ENCODE results near the gene TTC8.
A peak's percentile ranks its signal among the peaks of the same experiment; 100 is the strongest.
"Not testable (repeated sequence)": the region's sequence is repeated elsewhere in the genome, so short reads cannot be mapped to it uniquely, and the experiment has no call there.

Gene TTC8

DNA sequence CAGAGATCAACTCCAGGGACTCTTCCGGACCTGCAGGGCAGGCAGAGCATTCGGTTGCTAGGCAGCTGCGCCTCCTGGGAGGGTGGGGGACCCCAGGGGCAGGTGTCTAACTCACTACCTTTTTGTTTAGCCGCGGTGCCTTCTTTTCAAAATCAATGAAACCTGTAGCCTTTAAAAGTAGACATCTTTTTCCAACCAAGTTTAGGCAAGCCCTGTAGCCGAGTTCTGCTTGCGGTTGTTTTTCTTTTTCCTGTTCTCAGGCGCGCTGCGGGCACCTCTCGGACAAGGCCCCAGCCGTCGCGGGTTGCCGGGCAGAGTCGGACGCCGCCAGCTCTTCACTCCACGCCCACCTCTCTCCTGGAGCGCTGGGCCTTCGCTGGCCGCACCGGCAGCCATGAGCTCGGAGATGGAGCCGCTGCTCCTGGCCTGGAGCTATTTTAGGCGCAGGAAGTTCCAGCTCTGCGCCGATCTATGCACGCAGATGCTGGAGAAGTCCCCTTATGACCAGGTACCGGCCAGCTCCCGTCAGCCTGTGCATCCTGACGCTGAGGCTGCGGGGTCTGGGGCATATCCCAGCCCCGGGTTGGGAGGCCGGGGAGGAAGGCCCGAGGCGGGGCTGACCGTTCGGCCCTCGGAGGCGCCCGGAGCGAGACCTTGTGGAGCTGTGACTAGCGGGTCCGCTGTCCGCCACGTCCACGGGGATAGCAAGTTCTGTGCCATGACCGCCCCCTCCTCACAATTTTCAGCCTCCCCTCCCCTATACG, at the start of gene TTC8:
Gene TTC8 (plus strand): TSS at position 338 of the 764 bp plus-strand sequence. CDS start 57 bp downstream, at position 395.
- DNase-seq (ENCODE audit: low read depth in 1 of 2, low spot score in 1 of 2): peak; percentile 65 to 68

DNA sequence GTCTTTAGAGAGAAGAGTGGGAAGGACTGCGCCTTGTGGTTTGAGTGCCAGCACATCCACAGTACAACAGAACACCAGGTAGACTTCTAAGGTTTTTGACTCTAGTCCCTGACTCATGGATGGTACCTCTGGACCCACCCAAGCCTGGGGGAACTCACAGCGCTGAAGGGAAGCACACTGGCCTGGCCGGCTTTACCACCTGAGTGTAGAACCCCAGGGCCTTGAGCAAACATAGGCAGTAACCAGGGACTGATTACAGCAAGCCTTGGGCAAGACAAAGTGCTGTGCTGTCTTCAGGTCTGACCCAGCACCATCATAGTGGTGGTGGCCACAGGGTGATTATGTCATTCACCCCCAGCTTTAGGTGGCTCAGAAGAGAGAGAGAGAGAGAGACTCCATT, 48.9 kb upstream of the TTC8 start:
- DNase-seq (ENCODE audit: low read depth in 1 of 2, low spot score in 1 of 2): no peak

DNA sequence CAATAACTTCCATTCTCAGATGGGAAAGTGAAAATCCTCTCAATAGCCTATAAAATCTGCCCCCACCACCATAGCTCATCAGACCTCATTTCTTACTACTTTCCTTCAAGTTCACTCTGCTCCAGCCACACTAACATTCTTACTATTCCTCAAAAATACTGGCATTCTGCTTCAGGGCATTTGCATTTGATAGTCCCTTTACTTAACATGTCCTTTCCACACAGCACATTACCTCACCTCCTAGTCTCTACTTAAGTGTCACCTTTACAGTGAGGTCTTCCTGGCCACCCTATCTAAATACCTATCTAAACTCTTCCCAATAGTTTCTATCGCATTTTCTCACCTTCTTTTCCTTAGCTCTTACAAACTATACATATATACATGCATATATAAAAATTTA, 38.5 kb upstream of the TTC8 start:
- DNase-seq (ENCODE audit: low read depth in 1 of 2, low spot score in 1 of 2): no peak

DNA sequence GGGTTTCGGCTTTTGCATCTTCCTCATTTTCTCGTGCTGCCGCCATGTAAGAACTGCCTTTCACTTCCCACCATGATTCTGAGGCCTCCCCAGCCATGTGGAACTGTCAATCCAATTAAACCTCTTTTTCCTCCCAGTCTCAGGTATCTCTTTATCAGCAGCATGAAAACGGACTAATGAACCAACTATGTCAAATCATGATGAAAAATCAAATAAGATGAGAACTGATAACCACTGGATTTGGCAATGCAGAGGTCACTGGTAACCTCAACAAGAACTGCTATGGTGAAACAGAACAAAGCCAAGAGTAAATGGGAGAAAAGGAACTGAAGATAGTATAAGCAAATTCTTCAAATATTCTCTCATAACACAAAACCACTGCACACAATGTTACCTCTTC, 37.7 kb upstream of the TTC8 start:
- no peak for DNase-seq (ENCODE audit: low read depth in 1 of 2, low spot score in 1 of 2)

DNA sequence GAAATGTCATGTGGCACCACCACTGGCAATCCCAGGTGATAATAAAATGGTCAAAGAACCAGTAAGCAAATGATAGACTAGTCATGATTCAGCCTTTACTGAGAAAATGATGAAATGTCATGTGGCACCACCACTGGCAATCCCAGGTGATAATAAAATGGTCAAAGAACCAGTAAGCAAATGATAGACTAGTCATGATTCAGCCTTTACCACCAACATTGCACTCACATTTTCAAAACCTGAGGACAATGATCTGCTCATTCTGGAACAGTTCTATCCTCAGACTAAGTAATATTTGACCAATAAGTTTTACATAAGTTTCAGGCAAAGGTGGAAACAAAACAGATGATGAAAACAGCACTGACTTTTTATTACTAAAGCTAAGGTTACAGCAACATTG, 34.9 kb upstream of the TTC8 start:
- not testable (repeated sequence) for DNase-seq (ENCODE audit: low read depth in 1 of 2, low spot score in 1 of 2)

DNA sequence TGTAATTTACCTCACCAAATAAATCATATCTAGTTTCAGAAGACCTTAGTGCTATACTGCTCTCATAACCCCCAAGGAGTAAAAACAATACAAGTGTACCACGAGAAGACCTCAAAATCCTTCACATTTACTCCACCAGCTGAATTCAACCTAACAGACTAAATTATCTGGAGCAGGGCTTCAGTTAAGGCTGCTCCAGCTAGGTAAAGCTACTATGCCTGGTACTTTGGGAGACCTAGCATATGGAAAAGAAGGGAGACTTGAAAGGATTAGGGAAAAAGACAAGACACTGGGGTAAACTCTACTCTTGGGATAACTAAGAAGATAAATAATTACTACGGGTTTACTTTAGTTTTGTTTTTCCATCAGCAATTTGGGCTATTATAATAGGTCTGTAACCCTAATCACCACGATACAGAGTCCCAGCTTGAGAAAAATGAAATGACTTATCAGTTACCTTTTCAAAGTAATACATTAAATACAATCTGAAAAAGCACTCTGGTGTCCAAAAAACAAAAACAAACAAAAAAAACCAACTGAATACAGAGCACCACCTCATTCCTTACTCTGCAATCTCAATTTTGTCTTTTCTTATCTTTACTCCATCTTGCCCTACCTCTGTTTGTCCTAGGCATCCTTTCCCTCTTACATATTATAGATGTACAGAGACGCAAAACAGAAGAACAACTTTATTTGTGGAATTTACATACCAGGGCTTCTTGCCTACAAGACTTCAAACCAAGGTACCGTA, 33.8 kb upstream of the TTC8 start:
- DNase-seq (ENCODE audit: low read depth in 1 of 2, low spot score in 1 of 2): no peak

DNA sequence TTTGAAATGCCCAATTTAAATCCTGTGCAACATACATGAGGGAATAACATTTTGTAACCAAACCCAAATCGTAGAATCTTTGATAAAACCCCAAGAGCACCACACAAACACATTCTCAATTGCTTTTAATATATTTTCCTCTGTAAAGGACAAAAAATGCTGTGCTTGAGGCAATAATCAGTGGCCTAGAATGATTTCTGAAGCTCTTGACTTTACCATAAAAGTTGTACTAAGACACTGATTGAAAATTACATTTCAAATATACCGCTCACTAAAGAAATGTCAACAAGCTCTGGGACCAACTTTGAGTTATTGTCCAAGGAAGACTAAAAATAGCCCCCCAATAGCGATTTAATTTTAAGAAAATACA, 33.2 kb upstream of the TTC8 start:
- DNase-seq (ENCODE audit: low read depth in 1 of 2, low spot score in 1 of 2): no peak

DNA sequence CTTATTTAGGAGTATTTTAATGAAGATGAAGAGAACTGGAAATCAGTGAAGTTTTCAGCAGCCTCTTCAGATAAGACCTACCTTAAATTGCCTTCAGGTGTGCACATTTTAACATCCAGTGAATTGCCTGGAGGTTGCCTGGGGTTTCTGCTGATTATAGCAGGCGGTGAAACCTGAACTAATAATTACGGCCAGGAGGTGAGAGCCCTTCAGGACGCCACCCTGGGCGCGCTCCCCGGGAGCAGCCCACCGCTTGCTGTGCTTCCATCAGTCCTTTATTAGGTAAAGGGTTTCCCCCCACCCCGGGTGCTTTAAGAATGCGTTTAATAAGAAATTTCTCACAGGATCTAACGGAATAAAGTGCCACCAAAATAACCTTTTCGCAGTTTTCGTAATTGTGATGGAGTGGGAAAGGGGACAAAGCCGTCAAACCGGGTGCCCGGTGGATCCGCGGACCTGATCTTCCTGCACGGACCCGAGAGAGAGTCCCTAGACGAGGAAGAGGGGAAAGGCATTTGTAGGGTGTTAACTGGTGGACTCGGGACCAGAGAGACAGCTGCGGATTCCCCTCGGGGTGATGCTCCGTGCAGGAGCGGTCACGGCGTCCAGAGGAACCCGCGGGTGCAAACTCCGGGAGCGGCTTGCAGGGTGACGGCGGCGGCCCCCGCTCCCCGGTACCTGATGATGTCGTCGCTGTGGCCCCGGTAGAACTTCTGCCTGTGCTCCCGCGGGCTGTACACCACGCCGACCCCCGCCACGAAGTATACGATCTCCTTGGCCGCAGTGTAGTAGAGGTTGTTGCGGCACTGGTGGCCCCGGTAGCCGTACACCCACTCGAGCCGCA, 32.6 kb upstream of the TTC8 start:
- DNase-seq (ENCODE audit: low read depth in 1 of 2, low spot score in 1 of 2): peak; percentile 5 to 6

DNA sequence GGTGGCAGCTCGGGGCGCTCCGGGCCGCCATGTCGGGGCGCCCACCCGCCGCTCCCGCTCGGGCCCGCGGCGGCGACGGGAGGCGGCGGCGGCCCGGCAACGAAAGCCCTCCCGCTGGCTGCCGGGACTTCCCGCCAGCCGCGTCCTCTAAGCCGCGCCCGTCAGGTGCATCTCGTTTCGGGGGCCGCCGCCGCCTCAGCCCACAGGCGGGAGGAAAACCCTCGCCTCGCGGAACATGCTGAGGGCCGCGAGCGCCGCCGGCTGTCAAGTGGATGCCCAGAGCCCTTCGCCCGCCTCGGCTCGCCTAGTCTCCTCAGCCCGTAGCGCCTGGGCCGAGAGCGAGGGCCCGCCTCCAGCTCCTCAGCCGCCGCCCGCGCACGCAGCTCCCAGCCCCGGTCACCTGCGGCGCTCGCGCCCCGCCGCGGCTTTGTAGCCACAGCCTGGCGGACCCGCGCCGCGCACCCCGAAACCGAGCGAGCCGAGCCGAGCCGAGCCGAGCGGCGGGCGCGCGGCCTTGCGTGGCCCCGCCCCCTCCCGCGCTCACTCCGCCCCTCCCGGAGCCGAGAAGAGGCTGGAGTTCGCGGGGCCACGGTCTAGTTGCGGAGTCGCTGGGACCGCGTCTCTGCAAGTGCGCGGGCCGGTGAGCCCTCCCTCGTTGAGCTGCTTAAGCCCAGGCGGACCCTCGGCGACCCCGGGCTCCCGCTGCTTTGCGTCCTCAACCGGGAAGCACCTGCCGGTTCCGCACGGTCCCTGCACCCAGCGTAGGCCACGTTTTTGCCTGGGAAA, 31.8 kb upstream of the TTC8 start, which contains the start of gene EML5:
Gene EML5 (minus strand): TSS at position 481 of the 786 bp plus-strand sequence. CDS start 450 bp downstream, at position 31.
- DNase-seq (ENCODE audit: low read depth in 1 of 2, low spot score in 1 of 2): peak; percentile 61 to 78

DNA sequence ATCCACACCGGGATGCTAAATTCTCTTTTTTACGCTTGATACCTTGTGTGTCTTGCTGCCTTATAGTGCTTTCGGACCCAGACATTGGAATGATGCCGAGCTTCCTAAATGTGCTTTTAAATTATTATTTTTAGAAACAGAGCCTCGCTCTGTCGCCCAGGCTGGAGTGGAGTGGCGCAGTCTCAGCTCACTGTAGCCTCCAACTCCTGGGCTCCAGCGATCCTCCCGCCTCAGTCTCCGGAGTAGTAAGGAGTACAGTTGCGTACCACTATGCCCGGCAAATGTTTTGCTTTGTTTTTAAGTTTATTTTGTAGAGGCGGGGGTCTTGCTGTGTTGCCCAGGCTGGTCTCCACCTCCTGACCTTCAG, 31.2 kb upstream of the TTC8 start:
- DNase-seq (ENCODE audit: low read depth in 1 of 2, low spot score in 1 of 2): no peak

DNA sequence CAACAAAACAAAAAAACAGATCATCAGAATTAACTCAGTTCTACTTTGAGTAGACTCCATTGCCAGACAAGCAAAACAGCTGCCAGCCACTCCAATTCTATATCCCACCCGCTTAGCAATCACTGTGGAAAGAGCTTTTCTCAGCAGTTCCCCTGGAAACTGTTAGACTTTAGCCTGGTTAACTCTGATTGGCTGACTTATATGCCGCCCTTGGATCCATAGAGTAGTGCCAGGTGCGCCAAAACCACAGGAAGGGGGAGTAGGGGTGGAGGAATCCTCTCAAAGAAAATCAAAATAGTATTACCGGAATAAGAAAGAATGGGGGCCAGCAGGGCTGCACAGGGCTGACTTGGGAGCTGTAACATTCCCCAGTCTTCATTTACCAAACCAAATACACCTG, 26.3 kb upstream of the TTC8 start:
- DNase-seq (ENCODE audit: low read depth in 1 of 2, low spot score in 1 of 2): no peak

DNA sequence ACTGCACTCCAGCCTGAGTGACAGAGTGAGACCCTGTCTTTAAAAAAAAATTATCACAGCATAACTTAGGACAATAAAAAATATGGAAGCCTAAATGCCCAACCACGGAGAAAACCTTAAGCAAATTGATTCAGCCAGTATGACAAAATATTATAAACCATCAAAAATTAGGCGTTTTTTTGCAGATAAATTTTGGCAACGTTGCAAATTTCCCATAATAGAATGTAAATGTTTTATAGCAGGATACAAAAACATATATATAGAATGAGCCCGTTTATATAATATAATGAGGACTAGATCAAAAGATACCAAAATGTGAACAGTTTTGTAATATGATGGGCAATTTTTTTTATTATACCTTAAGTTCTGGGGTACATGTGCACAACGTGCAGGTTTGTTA, 24.9 kb upstream of the TTC8 start:
- no peak for DNase-seq (ENCODE audit: low read depth in 1 of 2, low spot score in 1 of 2)

DNA sequence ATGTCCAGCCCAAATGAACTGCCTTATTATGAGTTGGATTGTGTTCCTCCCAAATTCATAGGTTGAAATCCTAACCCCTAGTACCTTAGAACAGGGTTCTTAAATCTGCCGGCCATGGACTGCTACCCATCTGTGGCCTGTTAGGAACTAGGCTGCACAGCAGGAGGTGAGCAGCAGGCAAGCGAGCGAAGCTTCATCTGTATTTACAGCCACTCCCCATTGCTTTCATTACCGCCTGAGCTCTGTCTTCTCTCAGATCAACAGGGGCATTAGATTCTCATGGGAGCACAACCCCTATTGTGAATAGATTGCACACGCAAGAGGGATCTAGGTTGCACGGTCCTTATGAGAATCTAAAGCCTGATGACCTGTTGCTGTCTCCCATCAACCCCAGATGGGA, 21.9 kb upstream of the TTC8 start:
- no peak for DNase-seq (ENCODE audit: low read depth in 1 of 2, low spot score in 1 of 2)

DNA sequence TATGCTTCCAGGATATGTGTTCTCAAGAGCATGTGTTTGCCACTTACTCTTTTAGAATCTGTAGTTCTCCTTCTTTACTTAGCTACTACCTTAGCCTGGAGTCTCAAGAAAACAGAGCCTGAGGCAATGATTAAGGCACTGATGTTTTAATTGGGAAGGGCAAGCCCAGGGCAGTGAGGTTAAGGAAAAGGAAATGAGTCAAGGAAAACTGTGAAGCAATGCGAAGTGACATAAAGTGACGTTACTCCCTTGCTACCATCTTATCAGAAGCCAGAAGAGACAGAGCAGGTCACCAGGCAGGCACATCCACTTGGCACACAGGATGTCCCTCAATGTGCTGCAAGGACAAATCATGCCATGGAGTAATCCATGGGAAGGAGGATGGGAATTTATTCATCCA, 20.4 kb upstream of the TTC8 start:
- no peak for DNase-seq (ENCODE audit: low read depth in 1 of 2, low spot score in 1 of 2)

DNA sequence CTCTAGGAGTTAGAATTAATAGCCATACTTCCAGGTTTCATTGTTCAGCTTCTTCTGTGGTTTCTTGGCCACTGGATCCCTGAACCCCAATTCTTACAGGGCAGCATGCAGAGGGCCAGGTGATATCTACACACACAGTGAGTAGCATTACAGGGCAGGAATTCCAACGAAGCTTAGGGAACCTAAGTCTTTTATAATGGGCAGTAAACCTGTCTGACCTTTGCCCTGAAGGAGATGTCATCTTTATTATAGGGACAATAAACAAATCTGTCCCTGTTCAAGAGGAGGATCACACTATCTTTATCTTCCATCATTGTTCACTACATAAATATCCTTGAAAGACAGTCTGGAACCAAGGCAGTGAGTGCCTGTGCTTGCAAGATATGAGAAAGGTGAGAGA, 20.0 kb upstream of the TTC8 start:
- DNase-seq (ENCODE audit: low read depth in 1 of 2, low spot score in 1 of 2): no peak

DNA sequence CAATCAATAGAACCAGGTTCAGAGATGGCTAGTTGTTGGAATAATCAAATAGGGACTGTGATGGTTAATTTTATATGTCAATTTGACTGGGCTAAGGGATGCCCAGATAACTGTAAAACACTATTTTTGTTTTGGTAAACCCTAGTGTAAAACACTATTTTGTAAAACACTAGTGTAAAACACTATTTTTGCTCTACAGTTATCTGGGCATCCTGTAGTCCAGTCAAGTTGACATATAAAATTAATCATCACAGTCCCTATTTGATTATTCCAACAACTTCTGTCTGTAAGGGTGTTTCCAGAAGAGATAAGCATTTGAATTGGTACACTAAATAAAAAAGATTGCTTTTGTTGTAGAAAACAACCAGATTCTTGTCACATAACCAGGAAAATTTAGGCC, 16.1 kb upstream of the TTC8 start:
- DNase-seq (ENCODE audit: low read depth in 1 of 2, low spot score in 1 of 2): no peak

DNA sequence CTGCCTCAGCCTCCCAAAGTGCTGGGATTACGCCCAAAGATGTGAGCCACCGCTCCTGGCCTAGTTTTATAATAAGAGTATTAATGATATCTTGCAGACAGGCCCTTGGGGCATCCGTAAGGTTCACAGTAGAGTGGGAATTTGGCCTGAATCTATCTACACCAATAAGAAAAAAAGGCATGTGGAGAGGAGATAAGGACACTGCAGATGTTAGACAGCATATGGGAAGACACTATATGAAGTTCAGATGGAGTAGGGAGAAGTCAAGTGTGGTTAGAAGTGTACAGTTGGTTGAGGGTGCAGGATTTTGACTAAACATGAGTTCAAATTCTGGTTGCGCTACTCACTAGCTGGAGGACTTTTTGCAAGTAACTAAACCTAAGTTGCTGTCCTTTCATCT, 8.5 kb upstream of the TTC8 start:
- DNase-seq (ENCODE audit: low read depth in 1 of 2, low spot score in 1 of 2): no peak

DNA sequence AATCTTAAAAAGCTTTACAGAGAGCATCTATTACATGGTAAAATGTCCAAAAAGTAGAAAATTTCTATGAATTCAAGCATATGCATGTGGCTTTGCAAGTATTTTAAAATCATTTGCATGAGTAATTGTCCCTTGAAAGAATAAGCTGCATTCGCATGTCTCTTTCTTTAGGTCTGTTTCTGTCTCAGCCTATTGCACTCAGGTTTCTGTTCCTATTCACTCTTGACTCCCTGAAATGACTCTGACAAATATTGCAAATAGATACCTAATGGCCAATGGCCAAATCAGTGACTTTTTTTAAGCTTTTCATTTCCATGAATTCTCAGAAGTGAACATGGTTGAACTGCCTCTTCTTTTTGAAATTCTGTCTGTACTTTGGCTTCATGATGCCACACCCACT, 6.4 kb upstream of the TTC8 start:
- no peak for DNase-seq (ENCODE audit: low read depth in 1 of 2, low spot score in 1 of 2)

DNA sequence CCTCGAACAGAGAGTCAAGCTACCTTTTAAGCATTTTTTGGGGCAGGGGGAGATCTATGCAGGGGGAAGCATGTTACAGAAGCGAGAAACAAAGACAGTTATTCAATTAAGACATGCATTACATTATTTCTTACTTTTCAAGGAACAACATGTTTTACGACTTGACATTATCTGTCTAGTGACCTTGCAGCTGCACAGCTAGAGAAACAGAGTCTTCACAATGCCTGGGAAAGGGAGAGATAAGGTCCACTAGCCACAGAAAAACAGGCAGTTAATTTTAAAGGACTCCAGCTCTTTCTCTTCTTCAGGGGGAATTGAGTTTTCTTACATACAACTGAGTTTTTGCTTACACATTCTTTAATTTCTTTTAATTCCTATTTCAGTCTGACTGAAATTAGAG, 4.8 kb upstream of the TTC8 start:
- not testable (repeated sequence) for DNase-seq (ENCODE audit: low read depth in 1 of 2, low spot score in 1 of 2)

DNA sequence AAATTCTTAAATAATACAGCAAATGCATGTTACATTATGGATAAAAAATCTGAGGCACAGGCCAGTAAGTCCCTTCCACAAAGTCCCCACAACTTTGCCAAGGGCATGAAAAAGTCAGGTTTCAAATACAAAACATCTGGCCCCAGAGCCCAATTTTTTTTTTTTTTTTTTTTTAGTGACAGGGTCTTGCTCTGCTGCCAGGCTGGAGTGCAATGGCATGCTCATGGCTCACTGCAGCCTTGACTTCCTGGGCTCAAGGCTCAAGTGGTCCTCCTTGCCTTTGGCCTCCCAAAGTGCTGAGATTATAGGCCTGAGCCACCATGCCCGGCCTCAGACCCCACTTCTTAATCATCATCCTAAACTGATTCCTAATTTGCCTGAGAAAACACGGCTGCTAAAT, 3.1 kb upstream of the TTC8 start:
- no peak for DNase-seq (ENCODE audit: low read depth in 1 of 2, low spot score in 1 of 2)

DNA sequence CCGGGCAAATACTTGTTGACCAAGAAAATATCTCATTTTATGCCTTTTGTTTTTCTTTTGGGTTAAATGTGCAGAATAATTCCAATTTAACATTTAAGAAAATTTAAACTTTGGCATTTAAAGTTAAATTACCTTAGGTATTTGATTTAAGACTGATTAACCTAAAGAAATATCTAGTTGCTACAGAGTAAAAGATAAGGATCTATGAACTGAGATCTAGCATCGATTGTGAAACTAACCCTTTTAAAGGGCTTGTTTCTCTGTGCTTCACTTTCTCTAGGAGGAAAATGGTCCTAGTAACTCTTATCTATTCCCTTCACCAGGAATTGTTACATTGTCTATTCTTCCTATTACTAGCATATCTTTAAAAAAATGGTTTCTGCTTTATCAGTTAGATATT, 2.6 kb upstream of the TTC8 start:
- DNase-seq (ENCODE audit: low read depth in 1 of 2, low spot score in 1 of 2): no peak

Measured in activated T-helper 1 cell treated with anti-CD3 and anti-CD28 coated beads, Interleukin-2, amount 50 U/mL, for 16 hours (primary cell).